PC-3 (cell line): Measurements from ENCODE around the gene BCLAF1.

Experiments
- CTCF ChIP-seq: fragments of 300-600 bp; sonication (generic); conservative IDR thresholded peaks from 2 replicates; pipeline ENCODE4 v1.5.1; 2017; ENCODE audit warnings: antibody characterized with exemption, low read depth, mild to moderate bottlenecking, low read length
- EZH2 ChIP-seq: fragments of 300-600 bp; sonication (generic); IDR thresholded peaks from one replicate; pipeline ENCODE4 v1.6.1; 2017; ENCODE audit warnings: antibody characterized with exemption, mild to moderate bottlenecking, low read length; ENCODE audit not compliant: unreplicated experiment
- EZH2phosphoT487 ChIP-seq: fragments of 300-600 bp; sonication (generic); IDR thresholded peaks from 2 replicates; pipeline ENCODE4 v1.6.1; 2018; ENCODE audit warnings: mild to moderate bottlenecking, antibody characterized with exemption, low read length, borderline replicate concordance

- TF ChIP-seq CTCF (no peak), EZH2 (no peak), EZH2phosphoT487 (no peak)
Measured at GRCh38 chr6:136337121-136337520, 47.5 kb upstream of the BCLAF1 start.
